D721Med (cell line): Measurements from ENCODE around the gene ADAMTS17.

Experiments used
- DNase-seq: peaks from one replicate; pipeline ENCODE4 v3.0.0; 2011; ENCODE audit warnings: low spot score; ENCODE audit not compliant: insufficient read length
- FAIRE-seq: peaks from 2 replicates; lab custom pipeline; 2011; peaks lifted over from hg19 to GRCh38; lab: Jason Lieb, UNC
- TF ChIP-seq, protein P1 (sequence below): IDR thresholded peaks from 2 replicates; pipeline ENCODE4 v1.5.1; 2012; ENCODE audit warnings: mild to moderate bottlenecking, control low read depth; ENCODE audit not compliant: insufficient read depth; ENCODE audit errors: missing control alignments

The ADAMTS17 gene

DNA sequence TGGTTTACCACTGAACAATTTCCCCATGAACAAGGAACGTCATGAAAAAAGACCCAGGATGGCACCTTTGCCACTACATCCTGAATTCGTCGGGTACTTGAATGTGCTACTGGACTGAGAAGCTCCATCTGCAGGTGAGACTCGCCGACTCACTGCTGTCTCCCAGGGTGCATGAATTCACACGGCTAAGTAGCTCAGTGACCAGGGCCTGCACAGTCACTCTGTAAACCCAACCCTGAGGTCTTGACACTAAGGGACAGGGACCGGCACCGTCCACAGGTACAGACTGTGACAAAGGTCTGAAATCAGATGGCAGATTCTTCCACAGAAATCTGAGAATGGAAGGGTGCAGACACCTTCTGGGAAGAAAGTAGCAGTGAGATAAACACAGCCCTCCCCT is 187.4 kb downstream of the ADAMTS17 start:
- no peak for FAIRE-seq

DNA sequence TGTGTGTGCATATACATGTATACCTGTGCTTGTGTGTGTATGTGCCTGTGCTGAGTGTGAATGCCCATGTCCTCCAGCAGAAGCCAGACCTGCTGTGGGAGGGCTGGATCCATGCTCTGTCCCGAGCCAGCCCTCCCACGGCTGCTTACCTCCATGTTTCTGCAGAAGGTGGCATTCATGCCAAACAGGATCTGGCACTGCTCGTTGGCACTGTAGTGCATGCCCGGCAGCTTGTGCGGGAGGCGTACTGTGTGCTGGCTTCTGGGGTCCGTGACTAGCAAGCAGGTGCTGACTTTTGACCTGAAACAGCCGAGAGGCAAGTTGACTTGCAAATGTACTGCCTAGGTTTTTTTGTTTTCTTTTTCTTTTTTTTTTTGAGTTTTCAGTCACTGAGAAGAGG is 189.3 kb downstream of the ADAMTS17 start:
- FAIRE-seq (no peak), DNase-seq (no peak)

More for the DNA sequence above, 187.4 kb downstream of the ADAMTS17 start:
- DNase-seq = no peak
- TF ChIP-seq, protein P1, sequence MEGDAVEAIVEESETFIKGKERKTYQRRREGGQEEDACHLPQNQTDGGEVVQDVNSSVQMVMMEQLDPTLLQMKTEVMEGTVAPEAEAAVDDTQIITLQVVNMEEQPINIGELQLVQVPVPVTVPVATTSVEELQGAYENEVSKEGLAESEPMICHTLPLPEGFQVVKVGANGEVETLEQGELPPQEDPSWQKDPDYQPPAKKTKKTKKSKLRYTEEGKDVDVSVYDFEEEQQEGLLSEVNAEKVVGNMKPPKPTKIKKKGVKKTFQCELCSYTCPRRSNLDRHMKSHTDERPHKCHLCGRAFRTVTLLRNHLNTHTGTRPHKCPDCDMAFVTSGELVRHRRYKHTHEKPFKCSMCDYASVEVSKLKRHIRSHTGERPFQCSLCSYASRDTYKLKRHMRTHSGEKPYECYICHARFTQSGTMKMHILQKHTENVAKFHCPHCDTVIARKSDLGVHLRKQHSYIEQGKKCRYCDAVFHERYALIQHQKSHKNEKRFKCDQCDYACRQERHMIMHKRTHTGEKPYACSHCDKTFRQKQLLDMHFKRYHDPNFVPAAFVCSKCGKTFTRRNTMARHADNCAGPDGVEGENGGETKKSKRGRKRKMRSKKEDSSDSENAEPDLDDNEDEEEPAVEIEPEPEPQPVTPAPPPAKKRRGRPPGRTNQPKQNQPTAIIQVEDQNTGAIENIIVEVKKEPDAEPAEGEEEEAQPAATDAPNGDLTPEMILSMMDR = no peak

DNA sequence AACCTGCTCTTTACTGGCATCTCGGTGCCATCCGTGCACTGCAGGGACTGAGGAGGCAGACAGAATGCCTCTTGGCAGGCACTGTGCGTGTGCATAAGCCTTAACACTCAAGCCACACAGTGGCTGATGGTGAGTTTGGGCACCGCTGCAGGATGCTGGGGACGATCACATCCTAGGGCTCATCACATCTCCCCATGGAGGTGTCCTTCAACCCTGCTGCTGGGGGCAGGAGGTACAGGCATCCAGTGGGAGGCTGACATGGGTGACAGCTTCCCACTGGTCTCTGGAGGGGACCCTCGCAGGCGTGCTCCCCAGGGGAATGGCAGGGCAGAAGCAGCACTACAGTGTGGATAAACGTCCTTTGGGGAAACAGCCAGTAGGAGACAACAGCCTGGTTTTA is 190.9 kb downstream of the ADAMTS17 start:
- TF ChIP-seq, protein P1 = no peak
- DNase-seq (no peak), FAIRE-seq (no peak)

More for the DNA sequence above, 189.3 kb downstream of the ADAMTS17 start:
- TF ChIP-seq, protein P1 = no peak

DNA sequence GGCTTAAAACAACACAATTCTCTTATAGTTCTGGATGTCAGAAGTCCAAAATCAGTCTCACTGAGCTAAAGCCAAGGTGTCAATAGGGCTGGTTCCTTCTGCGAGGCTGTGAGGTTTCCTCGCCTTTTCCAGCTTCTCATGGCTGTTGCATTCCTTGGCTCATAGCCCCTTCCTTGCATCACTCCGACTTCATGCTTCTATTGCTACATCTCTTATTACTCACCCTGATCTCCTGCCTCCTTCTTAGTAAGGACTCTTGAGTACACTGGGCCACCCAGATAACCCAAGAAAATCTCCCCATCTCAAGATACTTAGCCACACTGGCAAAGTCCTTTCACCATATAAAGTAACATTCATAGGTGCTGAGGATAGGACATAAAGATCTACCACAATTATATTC is 193.9 kb downstream of the ADAMTS17 start:
- DNase-seq (no peak), FAIRE-seq (no peak)
- TF ChIP-seq, protein P1 = no peak

DNA sequence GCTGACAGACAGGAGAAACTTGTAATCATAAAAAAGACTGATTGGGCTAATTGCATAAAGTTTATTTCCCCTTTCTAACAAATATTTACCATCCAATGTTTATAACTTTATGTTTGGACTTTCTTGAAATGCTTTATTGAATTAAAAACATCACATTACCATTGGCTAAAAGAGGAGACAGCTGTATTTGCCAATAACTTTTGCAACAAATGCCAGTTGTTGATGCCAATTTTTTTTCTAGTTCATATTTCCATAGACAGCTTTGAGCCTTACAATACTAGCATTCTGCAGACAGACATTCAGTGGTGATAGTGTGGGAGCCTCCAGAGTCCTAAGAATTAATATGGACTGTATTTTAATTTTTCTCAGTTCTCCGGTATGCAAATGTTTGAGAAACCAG is 198.4 kb downstream of the ADAMTS17 start:
- no peak for FAIRE-seq
- TF ChIP-seq, protein P1 = no peak
- DNase-seq = no peak

DNA sequence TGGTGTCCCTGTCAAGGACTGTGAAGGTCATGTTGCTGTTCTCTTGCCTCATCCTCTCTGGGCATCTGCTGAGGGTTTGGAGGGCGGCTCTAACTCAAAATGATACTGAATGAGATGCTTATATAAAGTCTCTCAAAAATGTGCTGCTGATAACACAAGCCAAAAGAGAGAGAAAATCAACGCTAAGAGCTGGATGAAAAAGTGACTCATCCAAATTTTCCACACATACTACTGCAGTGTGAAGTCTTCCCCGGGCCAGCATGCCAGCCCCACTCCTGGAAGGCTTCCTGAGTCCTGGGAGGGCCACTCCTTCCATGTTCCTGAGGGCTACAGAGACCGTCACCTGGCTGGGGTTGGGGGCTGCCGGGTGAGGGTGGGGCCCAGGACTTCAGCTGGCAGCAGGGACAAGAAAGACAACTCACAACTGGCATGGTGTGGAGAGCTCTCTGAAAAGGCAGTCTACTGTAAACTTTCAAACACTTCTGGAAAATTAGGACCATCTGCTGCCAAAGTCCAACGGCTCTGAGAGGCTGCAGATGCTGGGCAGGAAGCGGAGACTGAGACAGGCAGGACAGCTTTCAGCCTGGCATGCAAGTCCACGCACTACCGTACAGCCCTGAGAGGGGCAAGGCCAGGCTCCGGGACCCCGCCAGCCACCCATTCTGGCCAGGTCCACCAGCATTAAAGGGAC is 200.3 kb downstream of the ADAMTS17 start:
- FAIRE-seq (no peak), DNase-seq (no peak)
- TF ChIP-seq, protein P1 = no peak
